HG03045 (cell line): ENCODE data around the gene OR2H1.
"Not testable (repeated sequence)": the region's sequence is repeated elsewhere in the genome, so short reads cannot be mapped to it uniquely, and the experiment has no call there.

Experiments used
- ATAC-seq: cut with Tn5 transposase; IDR thresholded peaks from one replicate; pipeline ENCODE4 v1.9.1; 2021; ENCODE audit warnings: mild to moderate bottlenecking, moderate library complexity; ENCODE audit not compliant: unreplicated experiment

Gene OR2H1

GRCh38 chr6:29456971-29457370, at the start of gene OR2H1, which contains the start of gene OR11A1:
Gene OR2H1 (plus strand): TSS chr6:29457155. CDS start chr6:29461770, 4,615 bp downstream.
Gene OR11A1 (minus strand): TSS chr6:29457071. CDS start chr6:29427641, 29,430 bp downstream.
- ATAC-seq = no peak

GRCh38 chr6:29414588-29414987, 42.4 kb upstream of the OR2H1 start, which contains the start of gene OR12D1:
Gene OR12D1 (plus strand): TSS chr6:29414928.
- ATAC-seq = no peak

GRCh38 chr6:29419516-29419915, 37.4 kb upstream of the OR2H1 start:
- ATAC-seq = no peak

- ATAC-seq = no peak
Observed at GRCh38 chr6:29424168-29424567, 32.8 kb upstream of the OR2H1 start.

- ATAC-seq = no peak
Observed at GRCh38 chr6:29424575-29424974, 32.4 kb upstream of the OR2H1 start.

- no peak for ATAC-seq
Observed at GRCh38 chr6:29425075-29425474, 31.9 kb upstream of the OR2H1 start.

GRCh38 chr6:29426654-29427053, 30.3 kb upstream of the OR2H1 start:
- no peak for ATAC-seq

GRCh38 chr6:29436730-29437129, 20.2 kb upstream of the OR2H1 start:
- not testable (repeated sequence) for ATAC-seq

- ATAC-seq = no peak
Observed at GRCh38 chr6:29439006-29439405, 17.9 kb upstream of the OR2H1 start, which contains the start of gene OR10C1. Gene OR10C1 (plus strand): TSS chr6:29439306. CDS start chr6:29440016, 710 bp downstream.

- ATAC-seq = no peak
Observed at GRCh38 chr6:29442719-29443118, 14.2 kb upstream of the OR2H1 start.

- not testable (repeated sequence) for ATAC-seq
Observed at GRCh38 chr6:29444031-29444430, 12.9 kb upstream of the OR2H1 start.

- no peak for ATAC-seq
Observed at GRCh38 chr6:29447670-29448069, 9.3 kb upstream of the OR2H1 start.

GRCh38 chr6:29451471-29452193, 5.3 kb upstream of the OR2H1 start:
- ATAC-seq = no peak

GRCh38 chr6:29461021-29461814, 4.3 kb downstream of the OR2H1 start:
- no peak for ATAC-seq

- ATAC-seq = no peak
Observed at GRCh38 chr6:29462022-29462421, 5.1 kb downstream of the OR2H1 start.

- no peak for ATAC-seq
Observed at GRCh38 chr6:29465279-29465678, 8.3 kb downstream of the OR2H1 start.

GRCh38 chr6:29465801-29466200, 8.8 kb downstream of the OR2H1 start:
- ATAC-seq = no peak

GRCh38 chr6:29466241-29466640, 9.3 kb downstream of the OR2H1 start:
- no peak for ATAC-seq

GRCh38 chr6:29474996-29475395, 18.0 kb downstream of the OR2H1 start:
- ATAC-seq = no peak

GRCh38 chr6:29477923-29478450, 21.0 kb downstream of the OR2H1 start:
- ATAC-seq = no peak

- ATAC-seq = no peak
Observed at GRCh38 chr6:29478740-29479139, 21.8 kb downstream of the OR2H1 start.

- no peak for ATAC-seq
Observed at GRCh38 chr6:29479560-29479959, 22.6 kb downstream of the OR2H1 start.
